Stimulated activated CD4-positive, alpha-beta T cell treated with anti-CD3 and anti-CD28 coated beads, Interleukin-12 subunit alpha, Interleukin-12 subunit beta, amount 100 ng/mL, for 48 hours (primary cell): Measurements from ENCODE around the gene KHNYN.

Experiments used
- DNase-seq, 3 donors: peaks; one replicate each; pipeline ENCODE4 v3.0.0-alpha.2; 2020; ENCODE audit warnings: low read depth in 2 of 3, low spot score in 1 of 3

Gene KHNYN

GRCh38 chr14:24399999-24400718 is 29.6 kb upstream of the KHNYN start:
- DNase-seq: no peak

GRCh38 chr14:24401810-24402702 is 27.7 kb upstream of the KHNYN start:
- no peak for DNase-seq

GRCh38 chr14:24403294-24403998 is 26.3 kb upstream of the KHNYN start:
- DNase-seq: no peak

DNA sequence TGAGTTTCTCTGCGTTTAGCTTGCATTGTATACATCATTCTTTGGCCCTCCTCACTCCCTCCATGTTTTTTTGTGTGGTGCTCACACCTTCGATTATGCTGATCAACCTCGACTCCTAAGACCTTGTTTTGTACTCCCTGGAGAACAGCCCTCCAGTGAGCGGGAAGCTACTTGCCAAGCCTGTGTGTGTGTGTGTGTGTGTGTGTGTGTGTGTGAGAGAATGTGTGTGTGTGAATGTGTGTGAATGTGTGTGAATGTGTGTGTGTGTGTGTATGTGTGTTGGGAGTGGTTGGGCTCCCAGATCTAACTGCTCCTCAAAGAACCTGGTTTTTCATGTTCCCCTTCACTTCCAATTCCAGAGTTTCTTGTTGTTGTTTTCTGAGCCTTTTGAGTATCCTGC is 24.9 kb upstream of the KHNYN start:
- no peak for DNase-seq

DNA sequence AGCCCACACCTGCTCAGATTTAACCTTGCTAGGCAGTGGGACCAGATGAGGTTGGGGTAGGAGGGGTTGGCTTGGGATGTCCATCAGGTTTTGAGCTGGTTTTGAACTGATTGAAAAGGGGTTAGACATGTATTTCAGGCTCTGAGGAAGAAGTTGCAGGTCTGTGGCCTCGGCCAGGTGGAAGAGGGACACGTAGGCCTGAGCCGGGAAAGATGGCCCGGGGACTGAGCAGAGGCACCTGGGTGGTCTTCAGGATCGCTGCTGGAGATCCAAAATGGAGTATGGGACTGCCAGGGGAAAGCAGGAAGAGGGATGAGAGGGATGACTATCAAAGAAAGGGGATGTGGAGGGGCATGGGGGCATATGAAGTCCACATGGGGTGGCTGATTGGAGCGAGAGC is 23.3 kb upstream of the KHNYN start:
- no peak for DNase-seq

DNA sequence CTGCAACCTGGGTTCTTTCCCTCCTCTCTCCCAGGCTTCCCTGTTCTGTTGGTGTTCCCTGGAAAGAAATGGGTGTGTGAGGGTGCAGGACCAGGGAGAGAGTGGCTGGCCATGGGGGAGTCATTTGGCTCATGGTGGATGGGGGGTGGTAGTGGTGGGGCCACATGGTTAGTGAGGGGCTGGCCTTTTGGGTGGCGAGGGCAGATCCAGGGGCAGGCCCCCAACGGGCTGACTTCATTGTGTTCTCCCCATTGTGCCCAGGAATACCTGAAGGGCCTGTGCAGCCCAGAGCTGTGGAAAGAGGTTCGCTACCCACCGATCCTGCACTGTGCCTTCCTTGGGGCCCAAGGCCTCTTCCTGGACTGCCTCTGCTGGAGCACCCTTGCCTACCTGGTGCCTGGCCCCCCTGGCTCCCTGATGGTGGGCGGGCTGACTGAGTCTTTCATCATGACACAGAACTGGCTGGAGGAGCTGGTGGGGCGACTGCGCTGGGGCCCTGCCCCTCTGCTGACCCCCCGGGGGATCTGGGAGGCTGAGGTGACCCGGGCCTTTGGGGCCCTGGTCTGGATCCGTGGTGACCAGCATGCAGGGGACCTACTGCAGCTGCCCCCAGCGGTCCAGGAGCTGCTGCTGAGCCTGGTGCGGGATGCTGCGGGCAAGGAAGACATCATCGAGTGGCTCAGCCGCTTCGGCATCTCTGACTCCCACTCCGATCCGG is 22.0 kb upstream of the KHNYN start:
- no peak for DNase-seq

DNA sequence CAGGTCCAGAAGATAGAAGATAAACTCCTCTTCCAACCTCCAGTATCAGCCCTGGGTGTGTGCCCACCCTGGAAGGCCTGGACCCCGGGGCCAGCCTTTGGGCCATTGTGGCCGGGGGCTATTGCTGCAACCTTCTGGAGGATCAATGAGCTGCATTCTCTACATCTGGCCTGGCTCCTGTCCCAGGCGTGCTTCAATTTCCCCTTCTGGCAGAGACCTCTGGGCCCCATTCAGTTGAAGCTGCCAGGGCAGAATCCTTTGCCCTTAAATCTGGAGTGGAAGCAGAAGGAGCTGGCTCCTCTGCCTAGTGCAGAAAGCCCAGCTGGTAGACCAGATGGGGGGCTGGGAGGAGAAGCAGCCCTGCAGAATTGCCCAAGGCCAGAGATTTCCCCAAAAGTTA is 21.0 kb upstream of the KHNYN start:
- DNase-seq: no peak

DNA sequence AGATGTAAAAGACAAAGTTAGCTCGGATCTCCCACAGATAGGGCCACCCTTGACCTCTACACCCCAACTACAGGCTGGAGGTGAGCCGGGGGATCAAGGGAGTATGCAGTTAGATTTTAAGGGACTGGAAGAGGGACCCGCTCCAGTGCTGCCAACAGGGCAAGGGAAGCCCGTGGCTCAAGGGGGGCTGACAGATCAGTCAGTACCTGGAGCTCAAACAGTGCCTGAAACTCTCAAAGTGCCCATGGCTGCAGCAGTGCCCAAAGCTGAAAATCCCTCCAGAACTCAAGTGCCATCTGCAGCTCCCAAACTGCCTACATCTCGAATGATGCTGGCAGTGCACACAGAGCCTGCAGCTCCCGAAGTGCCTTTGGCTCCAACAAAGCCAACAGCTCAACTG is 20.6 kb upstream of the KHNYN start:
- no peak for DNase-seq

- no peak for DNase-seq
Observed at GRCh38 chr14:24409956-24410355, 19.8 kb upstream of the KHNYN start.

- no peak for DNase-seq
Observed at GRCh38 chr14:24411443-24412389, 18.0 kb upstream of the KHNYN start.

GRCh38 chr14:24414077-24414476 is 15.7 kb upstream of the KHNYN start:
- no peak for DNase-seq

GRCh38 chr14:24414732-24415420 is 14.9 kb upstream of the KHNYN start:
- DNase-seq: no peak

- DNase-seq: no peak
Observed at GRCh38 chr14:24415421-24416253, 14.1 kb upstream of the KHNYN start.

DNA sequence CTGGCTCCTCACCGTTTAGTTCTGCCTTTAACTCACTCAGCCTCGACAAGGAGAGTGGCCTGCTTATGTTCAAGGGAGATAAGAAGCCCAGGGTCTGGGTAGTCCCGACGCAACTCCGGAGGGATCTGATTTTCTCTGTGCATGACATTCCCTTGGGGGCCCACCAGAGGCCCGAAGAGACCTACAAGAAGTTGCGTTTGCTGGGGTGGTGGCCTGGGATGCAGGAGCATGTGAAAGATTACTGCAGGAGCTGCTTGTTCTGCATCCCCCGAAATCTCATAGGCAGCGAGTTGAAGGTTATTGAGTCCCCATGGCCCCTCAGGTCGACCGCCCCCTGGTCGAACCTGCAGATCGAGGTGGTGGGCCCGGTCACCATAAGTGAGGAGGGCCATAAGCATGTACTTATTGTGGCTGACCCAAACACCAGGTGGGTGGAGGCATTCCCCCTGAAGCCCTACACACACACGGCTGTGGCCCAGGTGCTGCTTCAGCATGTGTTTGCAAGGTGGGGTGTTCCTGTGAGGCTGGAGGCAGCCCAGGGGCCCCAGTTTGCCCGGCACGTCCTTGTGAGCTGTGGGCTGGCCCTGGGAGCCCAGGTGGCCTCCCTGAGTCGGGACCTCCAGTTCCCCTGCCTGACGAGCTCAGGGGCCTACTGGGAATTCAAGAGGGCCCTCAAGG is 13.4 kb upstream of the KHNYN start:
- no peak for DNase-seq

GRCh38 chr14:24416932-24417619 is 12.7 kb upstream of the KHNYN start:
- DNase-seq: no peak

DNA sequence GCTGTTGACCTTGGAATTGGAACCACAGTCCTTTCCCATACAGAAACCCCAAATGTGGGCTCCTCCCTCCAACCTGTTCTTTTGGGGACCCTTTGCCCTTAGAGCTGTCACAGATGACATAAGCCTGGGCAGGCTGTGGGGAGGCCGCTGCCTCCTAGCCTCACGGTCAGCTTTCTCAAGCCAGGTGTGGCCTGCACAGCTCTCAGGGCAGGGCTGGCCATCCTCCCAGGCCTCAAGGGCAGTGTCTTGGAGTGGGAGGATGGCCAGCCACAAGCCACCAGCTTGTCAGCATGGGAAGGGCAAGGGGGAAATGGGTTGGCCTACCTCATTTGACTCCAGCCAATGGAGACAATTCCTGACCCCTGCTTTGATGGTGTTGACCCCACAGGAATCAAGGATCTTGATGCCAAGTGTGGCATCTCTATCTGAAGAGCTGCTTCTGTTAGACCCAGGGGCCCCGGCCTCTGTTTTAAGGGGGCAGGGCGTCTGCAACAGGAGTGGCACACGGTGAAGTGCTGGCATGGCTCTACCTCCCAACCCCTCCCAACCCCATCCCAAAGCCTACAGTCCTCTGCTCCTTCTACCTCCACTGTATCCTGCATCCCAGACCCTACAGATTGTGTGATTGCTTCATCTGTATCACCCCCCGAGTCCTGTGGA is 11.8 kb upstream of the KHNYN start:
- no peak for DNase-seq

- DNase-seq: no peak
Observed at GRCh38 chr14:24418492-24418873, 11.3 kb upstream of the KHNYN start.
